ENCODE measurements around the gene SYNDIG1.

Gene SYNDIG1

DNA sequence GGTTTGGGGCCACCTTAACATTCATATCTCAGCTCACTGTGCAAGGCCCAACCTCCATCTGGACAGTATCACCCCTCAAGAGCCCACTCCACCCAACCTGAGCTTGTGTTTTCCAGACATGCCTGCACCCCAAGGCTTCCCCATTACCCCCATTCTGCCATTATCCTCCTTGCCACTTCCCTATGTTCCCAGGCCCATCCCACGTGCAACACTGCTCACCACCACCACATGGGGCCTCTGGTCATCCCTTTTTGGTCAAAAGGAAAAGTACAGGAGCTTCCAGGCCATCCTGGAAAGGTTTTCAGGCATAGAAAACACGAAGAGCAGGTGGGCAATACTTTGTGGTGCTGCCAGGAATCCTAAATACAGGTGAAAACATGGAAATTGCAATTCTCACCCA, 140.3 kb downstream of the SYNDIG1 start:
- Histone ChIP-seq H3K4me3 (ENCODE audit: low read length) (no peak overlapping the region), H3K27me3 (ENCODE audit: insufficient read depth, low read length) (no peaks in the 10 kb centered on the region), H3K9me3 (ENCODE audit: insufficient read depth, low read depth, low read length) (no peaks in the 10 kb centered on the region), H3K4me1 (ENCODE audit: insufficient read depth, low read length) (peaks cover 16% of the 10 kb centered on the region; the same call in 1 of the 2 replicates), H3K9ac (ENCODE audit: low read depth, low read length) (no peak overlapping the region), H3K27ac (ENCODE audit: low read depth, low read length) (no peak overlapping the region), H3K36me3 (ENCODE audit: insufficient read depth, low read length) (no peaks in the 10 kb centered on the region)
- 65% methylated on average over 2 of the region's 2 CpGs for WGBS

DNA sequence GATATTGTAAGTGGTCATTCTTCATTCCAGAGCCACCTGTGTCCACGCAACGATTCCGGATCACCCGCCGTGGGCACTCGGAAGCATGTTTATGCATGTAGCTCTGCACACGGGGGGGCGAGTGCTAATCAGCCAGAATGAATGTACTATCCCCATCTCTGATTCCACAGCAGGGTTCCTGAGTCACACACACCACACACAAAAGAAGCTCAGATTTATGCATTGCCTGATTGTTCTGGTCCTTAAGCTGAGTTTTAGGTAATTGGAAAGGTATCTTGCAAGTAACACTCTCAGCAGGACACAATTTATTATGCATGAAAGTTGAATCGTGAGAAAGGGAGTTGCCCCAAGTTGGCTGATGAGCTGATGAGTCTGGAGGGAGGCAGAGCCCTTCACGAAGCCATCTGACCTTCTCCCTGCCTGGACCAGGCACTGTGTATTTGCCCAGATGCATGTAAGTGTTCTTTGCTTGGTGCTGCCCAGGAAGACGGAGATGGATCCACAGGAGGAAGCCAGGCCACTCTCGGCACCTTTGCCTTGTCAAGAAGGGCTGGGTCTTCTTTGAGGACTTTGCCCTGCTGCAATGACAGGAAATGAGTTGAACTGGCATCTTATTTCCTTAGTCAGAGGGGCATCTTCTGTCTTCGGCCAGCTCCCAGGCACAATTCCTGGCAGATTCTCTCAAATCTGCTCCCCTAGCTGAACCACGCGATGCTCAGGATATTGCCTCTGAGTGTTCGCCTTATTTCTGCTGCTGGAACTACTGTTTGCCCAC, 141.1 kb downstream of the SYNDIG1 start:
- Histone ChIP-seq H3K36me3 (ENCODE audit: insufficient read depth, low read length) (no peaks in the 10 kb centered on the region), H3K9me3 (ENCODE audit: insufficient read depth, low read depth, low read length) (no peaks in the 10 kb centered on the region), H3K4me3 (ENCODE audit: low read length) (no peak overlapping the region), H3K27me3 (ENCODE audit: insufficient read depth, low read length) (no peaks in the 10 kb centered on the region), H3K4me1 (ENCODE audit: insufficient read depth, low read length) (peaks cover 16% of the 10 kb centered on the region; the same call in 1 of the 2 replicates), H3K9ac (ENCODE audit: low read depth, low read length) (no peak overlapping the region), H3K27ac (ENCODE audit: low read depth, low read length) (no peak overlapping the region)
- 67% methylated on average over 16 of the region's 16 CpGs for whole genome bisulfite sequencing

DNA sequence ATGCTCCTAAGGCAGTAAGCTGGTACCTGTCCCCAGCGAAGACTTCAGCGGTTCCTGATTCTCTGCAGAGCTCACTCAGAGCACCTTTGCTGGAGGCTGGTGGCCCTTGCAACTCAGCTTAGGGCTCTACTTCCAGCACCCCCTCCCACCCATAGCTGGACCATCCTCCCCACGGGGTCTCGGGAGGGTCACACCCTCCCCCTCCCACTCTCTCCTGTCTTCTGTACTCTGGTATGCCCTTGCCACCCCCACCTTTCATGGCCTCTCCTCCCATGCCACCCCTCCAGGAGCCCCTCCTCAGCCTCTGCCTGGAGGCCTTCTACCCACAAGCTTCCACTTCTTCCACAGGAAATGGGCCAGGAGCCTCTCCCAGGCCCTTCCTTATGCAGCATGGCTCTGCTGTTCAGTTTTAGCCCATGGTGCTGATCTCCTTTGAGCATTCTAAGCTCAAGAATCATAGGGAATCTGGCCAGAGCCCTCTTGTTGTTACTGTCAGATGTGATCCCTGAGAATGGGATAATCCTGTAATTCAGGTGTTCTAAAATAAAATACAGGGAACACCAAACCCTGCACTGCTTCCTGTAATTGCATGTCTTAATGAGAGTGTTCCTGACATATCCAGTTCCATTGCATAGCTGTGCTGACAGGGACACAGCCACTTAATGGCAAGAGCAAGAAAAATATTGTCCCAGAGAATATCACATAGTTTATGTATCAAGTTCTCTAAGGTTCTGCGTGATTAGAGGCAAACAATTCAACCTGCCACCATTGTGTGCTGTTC, 142.1 kb downstream of the SYNDIG1 start:
- Histone ChIP-seq H3K36me3 (ENCODE audit: insufficient read depth, low read length) (no peaks in the 10 kb centered on the region), H3K4me1 (ENCODE audit: insufficient read depth, low read length) (peaks cover 16% of the 10 kb centered on the region; the same call in 1 of the 2 replicates), H3K27me3 (ENCODE audit: insufficient read depth, low read length) (no peaks in the 10 kb centered on the region), H3K4me3 (ENCODE audit: low read length) (no peak overlapping the region), H3K9me3 (ENCODE audit: insufficient read depth, low read depth, low read length) (no peaks in the 10 kb centered on the region), H3K9ac (ENCODE audit: low read depth, low read length) (no peak overlapping the region), H3K27ac (ENCODE audit: low read depth, low read length) (no peak overlapping the region)
- WGBS: 92% methylated on average over 5 of the region's 5 CpGs

DNA sequence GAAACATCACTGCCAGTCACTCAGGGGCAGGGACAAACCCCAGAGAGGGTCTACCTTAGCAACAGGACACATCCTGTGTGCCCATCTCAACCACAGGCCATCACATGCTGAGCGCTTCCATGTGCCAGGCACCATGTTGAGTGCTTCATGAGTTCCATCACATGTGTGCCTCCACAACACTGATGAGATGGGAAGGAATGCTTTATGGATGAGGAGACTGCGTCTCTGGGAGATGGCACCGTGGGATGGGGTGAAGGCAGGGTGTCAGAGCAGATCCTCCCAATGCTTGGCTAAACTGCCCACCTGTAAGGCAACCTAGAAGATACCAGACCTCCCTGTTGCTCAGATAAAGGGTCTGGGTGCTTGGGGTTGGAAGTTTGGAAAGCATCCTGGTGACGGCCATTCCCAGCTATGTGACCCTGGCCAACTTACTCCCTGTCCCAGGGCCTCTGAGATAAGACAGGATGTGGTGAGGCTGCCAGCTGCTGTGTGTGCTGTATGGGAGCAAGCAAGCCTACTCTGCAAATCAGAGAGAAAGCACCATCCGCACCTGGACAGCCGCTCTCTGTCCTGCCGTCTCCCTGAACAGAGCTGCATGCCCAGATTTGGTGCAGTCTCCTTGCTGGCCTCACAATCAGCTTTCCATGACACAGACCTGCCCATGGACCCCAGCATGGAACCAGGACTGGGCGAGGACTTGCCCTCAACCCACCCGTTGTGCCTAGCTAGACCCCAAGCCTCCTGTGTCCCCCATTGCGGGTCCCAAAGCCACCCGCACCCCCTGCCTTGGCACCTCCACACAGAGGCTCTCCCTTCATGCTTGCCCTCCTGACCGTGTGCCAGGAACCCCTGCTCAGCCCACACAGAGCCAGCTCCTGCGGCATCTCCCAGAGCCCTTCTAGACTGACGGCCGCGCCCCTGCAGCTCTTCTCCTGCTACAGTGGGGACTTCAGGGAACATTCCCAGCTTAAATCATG, 143.7 kb downstream of the SYNDIG1 start:
- H3K36me3 ChIP-seq (ENCODE audit: insufficient read depth, low read length): no peaks in the 10 kb centered on the region
- no peak overlapping the region for H3K4me3 ChIP-seq (ENCODE audit: low read length)
- no peak overlapping the region for H3K27ac ChIP-seq (ENCODE audit: low read depth, low read length)
- H3K9ac ChIP-seq (ENCODE audit: low read depth, low read length): no peak overlapping the region
- 92% methylated on average over 16 of the region's 16 CpGs for whole genome bisulfite sequencing
- H3K4me1 ChIP-seq (ENCODE audit: insufficient read depth, low read length): peaks cover 16% of the 10 kb centered on the region; the same call in 1 of the 2 replicates
- H3K9me3 ChIP-seq (ENCODE audit: insufficient read depth, low read depth, low read length): no peaks in the 10 kb centered on the region
- no peaks in the 10 kb centered on the region for H3K27me3 ChIP-seq (ENCODE audit: insufficient read depth, low read length)

DNA sequence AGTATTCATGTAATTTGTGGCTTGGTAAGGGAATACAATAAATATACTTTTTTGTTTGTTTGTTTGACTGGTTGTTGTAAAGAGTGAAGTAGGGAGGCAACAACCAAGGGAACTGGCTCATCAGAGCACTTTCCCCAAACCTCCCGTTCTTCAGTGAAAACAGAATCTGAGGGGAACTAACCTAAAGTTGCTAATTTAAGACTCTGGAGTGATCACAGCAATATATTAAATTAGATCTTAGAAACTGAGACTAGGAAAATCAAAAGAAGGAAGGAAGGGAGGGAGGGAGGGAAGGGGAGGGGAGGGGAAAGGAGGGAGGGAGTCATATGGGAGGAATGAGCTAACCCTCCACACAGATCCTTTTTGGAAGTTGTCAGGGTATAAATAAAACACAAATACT, 144.9 kb downstream of the SYNDIG1 start:
- Histone ChIP-seq H3K27ac (ENCODE audit: low read depth, low read length) (no peak overlapping the region), H3K4me3 (ENCODE audit: low read length) (no peak overlapping the region), H3K9me3 (ENCODE audit: insufficient read depth, low read depth, low read length) (no peaks in the 10 kb centered on the region), H3K4me1 (ENCODE audit: insufficient read depth, low read length) (peaks cover 16% of the 10 kb centered on the region; the same call in 1 of the 2 replicates), H3K36me3 (ENCODE audit: insufficient read depth, low read length) (no peaks in the 10 kb centered on the region), H3K27me3 (ENCODE audit: insufficient read depth, low read length) (no peaks in the 10 kb centered on the region), H3K9ac (ENCODE audit: low read depth, low read length) (no peak overlapping the region)
- no CpG with 5 or more reads among the region's 1 CpG for WGBS

DNA sequence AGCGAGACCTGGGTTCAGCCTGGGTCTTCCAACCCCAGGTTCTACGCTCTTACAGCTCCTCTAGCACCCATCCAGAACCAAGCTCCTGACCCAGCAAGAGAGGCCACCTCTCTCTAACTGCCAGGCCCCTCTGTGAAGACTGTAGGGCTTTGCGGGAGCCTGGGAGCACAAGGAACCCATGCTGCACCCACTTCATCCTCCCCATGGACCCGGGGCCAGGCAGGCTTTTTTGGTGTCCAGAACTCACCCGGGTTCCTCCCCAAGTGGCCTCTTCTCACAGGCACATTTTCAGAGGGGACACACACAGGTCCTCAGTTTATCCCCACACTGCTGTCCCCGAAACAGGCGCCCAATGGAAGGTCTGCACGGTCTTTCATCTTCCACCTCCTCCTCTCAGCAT, 145.9 kb downstream of the SYNDIG1 start:
- no peaks in the 10 kb centered on the region for H3K9me3 ChIP-seq (ENCODE audit: insufficient read depth, low read depth, low read length)
- no peak overlapping the region for H3K27ac ChIP-seq (ENCODE audit: low read depth, low read length)
- H3K4me3 ChIP-seq (ENCODE audit: low read length): no peak overlapping the region
- 91% methylated on average over 8 of the region's 8 CpGs for WGBS
- peaks cover 8% of the 10 kb centered on the region; the same call in 1 of the 2 replicates for H3K4me1 ChIP-seq (ENCODE audit: insufficient read depth, low read length)
- no peaks in the 10 kb centered on the region for H3K36me3 ChIP-seq (ENCODE audit: insufficient read depth, low read length)
- H3K27me3 ChIP-seq (ENCODE audit: insufficient read depth, low read length): no peaks in the 10 kb centered on the region
- H3K9ac ChIP-seq (ENCODE audit: low read depth, low read length): no peak overlapping the region

DNA sequence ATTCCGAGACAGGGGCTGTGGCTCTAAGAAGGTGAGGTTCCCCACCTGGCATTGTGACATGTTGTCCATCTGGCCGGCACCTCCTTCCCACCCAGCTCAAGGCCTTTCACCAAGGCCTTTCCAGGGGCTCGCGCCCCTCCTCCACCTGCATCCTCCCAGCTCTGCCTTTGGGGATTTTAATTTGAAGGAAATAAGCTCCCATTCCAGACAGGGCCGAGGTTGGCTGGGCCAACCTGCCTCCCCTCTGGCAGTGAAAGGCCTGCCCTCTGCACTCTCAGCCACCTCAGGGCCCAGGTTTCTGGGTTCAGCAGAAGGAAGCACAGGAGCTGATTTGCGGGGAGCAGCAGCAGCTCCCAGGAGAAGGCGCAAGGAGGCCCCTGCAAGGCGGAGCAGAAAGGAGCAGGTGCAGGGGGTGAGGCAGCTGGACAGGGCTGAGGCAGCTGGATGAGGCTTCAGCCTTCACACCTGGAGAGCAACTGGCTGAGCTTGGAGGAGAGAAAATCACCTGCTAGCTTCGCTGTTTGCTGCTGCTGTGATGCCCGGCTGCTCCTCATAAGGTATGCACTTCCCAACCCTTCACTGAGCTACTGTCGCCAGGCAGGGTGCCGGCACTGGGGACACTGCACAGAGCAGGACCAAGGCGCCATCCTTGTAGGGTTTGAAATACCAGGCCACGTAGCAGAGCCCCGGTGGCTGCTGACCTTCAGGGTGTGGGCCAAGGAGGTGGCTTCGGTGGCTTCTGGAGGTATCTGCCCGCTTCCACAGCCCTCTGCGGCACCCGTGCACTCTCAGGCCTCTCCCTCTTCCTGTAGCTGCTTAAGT, 147.0 kb downstream of the SYNDIG1 start:
- H3K9me3 ChIP-seq (ENCODE audit: insufficient read depth, low read depth, low read length): no peaks in the 10 kb centered on the region
- H3K4me3 ChIP-seq (ENCODE audit: low read length): no peak overlapping the region
- no peak overlapping the region for H3K27ac ChIP-seq (ENCODE audit: low read depth, low read length)
- WGBS: 95% methylated on average over 19 of the region's 19 CpGs
- no peak overlapping the region for H3K9ac ChIP-seq (ENCODE audit: low read depth, low read length)
- no peaks in the 10 kb centered on the region for H3K27me3 ChIP-seq (ENCODE audit: insufficient read depth, low read length)
- H3K36me3 ChIP-seq (ENCODE audit: insufficient read depth, low read length): no peaks in the 10 kb centered on the region
- H3K4me1 ChIP-seq (ENCODE audit: insufficient read depth, low read length): no peaks in the 10 kb centered on the region

DNA sequence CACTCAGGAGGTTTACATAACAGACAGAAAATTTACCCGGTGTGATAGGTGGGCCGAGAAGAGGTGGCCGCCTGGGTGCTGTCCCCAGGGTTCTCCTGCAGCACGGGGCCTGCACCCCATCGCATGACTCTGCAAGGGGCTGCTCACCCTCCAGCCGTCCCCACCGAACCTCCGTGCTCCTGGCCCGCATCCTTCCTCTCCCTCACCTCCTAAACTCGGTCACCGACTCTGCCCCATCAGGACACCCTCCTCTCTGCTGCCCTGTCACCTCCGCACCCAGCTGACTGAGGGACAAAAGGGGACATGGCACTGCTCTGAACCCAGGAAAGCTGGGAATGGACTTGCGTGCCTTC, 147.6 kb downstream of the SYNDIG1 start:
- no peak overlapping the region for H3K4me3 ChIP-seq (ENCODE audit: low read length)
- no peaks in the 10 kb centered on the region for H3K27me3 ChIP-seq (ENCODE audit: insufficient read depth, low read length)
- no peaks in the 10 kb centered on the region for H3K9me3 ChIP-seq (ENCODE audit: insufficient read depth, low read depth, low read length)
- WGBS: 95% methylated on average over 13 of the region's 13 CpGs
- no peaks in the 10 kb centered on the region for H3K4me1 ChIP-seq (ENCODE audit: insufficient read depth, low read length)
- H3K27ac ChIP-seq (ENCODE audit: low read depth, low read length): no peak overlapping the region
- no peaks in the 10 kb centered on the region for H3K36me3 ChIP-seq (ENCODE audit: insufficient read depth, low read length)
- no peak overlapping the region for H3K9ac ChIP-seq (ENCODE audit: low read depth, low read length)

DNA sequence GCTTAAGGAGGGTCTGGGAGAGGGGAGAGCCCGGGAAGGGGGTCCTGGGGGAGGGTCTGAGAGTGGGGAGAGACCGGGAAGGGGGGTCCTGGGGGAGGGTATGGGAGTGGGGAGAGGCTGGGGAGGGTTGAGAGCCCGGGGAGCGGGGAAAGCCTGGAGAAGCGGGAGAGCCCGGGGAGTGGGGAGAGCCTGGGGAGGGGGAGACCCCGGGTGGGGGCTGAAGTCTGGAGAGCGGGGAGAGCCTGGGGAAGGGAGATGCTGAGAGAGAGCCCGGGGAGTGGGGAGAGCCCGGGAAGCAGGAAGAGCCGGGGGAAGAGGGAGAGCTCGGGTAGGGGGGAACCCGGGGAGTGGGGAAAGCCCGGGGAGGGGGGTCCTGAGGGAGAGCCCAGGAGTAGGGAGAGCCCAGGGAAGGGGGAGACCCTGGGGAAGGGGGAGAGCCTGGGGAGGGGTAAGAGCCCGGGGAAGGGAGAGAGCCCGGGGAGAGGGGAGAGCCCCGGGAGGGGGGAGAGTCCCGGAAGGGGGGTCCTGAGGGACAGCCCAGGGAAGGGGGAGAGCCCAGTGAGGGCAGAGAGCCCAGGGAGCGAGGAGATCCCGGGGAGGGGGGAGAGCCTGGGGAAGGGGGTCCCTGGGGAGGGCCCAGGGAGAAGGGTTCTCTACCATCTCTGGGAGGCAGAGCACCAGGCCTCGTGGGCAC, 148.5 kb downstream of the SYNDIG1 start:
- Histone ChIP-seq H3K4me1 (ENCODE audit: insufficient read depth, low read length) (no peaks in the 10 kb centered on the region), H3K36me3 (ENCODE audit: insufficient read depth, low read length) (no peaks in the 10 kb centered on the region), H3K9me3 (ENCODE audit: insufficient read depth, low read depth, low read length) (no peaks in the 10 kb centered on the region), H3K27ac (ENCODE audit: low read depth, low read length) (no peak overlapping the region), H3K27me3 (ENCODE audit: insufficient read depth, low read length) (no peaks in the 10 kb centered on the region), H3K4me3 (ENCODE audit: low read length) (no peak overlapping the region), H3K9ac (ENCODE audit: low read depth, low read length) (no peak overlapping the region)
- WGBS: 89% methylated on average over 21 of the region's 21 CpGs

DNA sequence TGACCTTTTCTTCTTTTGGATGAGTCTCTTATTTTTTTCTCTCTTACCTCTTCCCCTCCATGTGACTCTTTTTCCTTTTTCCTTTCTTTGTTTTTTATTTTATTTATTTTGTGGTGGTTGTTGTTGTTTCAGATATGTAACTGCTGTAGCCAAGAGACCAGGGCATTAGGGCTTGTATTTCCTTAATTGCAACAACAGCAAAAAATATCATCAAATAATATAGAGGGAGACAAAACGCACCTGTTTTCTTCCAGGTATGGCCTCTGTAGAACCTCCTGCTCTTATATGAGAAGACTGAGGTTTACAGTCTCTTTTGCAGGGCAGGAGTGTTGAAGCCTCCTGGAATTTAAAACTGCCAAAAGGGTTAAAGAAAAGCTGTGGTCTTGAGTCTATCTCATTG, 149.3 kb downstream of the SYNDIG1 start:
- Histone ChIP-seq H3K4me3 (ENCODE audit: low read length) (no peak overlapping the region), H3K27me3 (ENCODE audit: insufficient read depth, low read length) (no peaks in the 10 kb centered on the region), H3K36me3 (ENCODE audit: insufficient read depth, low read length) (no peaks in the 10 kb centered on the region), H3K9ac (ENCODE audit: low read depth, low read length) (no peak overlapping the region), H3K4me1 (ENCODE audit: insufficient read depth, low read length) (no peaks in the 10 kb centered on the region), H3K27ac (ENCODE audit: low read depth, low read length) (no peak overlapping the region), H3K9me3 (ENCODE audit: insufficient read depth, low read depth, low read length) (no peaks in the 10 kb centered on the region)
- WGBS: 95% methylated on average over 1 of the region's 1 CpG
